Activated T-helper 17 cell treated with anti-CD3 and anti-CD28 coated beads, Interleukin-2, amount 50 U/mL, for 72 hours (primary cell): ENCODE data around the gene IL10. TPM values are rescaled to one million over a fixed set of nuclear protein-coding genes. Genes with fewer than 3 reads are reported as not detected.

Experiments
- ATAC-seq: fragments of 150-1000 bp; cut with Tn5 transposase; replicated peaks from 2 replicates; pipeline ENCODE4 v1.10.0; 2021; ENCODE audit warnings: mild to moderate bottlenecking, moderate library complexity
- H3K27ac Mint-ChIP-seq: one replicate; pipeline ENCODE4 v1.8.0; 2022; ENCODE audit warnings: mixed read lengths
- H3K27me3 Mint-ChIP-seq: one replicate; pipeline ENCODE4 v1.8.0; 2022; ENCODE audit warnings: mixed read lengths
- H3K36me3 Mint-ChIP-seq: one replicate; pipeline ENCODE4 v1.8.0; 2022; ENCODE audit warnings: low read depth, mild to moderate bottlenecking, mixed read lengths
- H3K4me1 Mint-ChIP-seq: one replicate; pipeline ENCODE4 v1.8.0; 2022; ENCODE audit warnings: mixed read lengths
- H3K4me3 Mint-ChIP-seq: one replicate; pipeline ENCODE4 v1.8.0; 2022; ENCODE audit warnings: mild to moderate bottlenecking, mixed read lengths
- H3K9me3 Mint-ChIP-seq: one replicate; pipeline ENCODE4 v1.8.0; 2022; ENCODE audit warnings: mixed read lengths
- total RNA-seq, 2 donors: library from RNA; stranded (reverse); gene quantifications; one replicate each; pipeline ENCODE4 v1.2.3, GENCODE V29; 2022

The IL10 gene
- total RNA-seq = 1 to 10 TPM; 1.8 to 3.2 TPM

GRCh38 chr1:206772243-206772937 is at the start of gene IL10:
Gene IL10, minus strand, starts transcription at chr1:206772494. Its CDS starts 59 bp downstream, at chr1:206772435.
- H3K4me3 Mint-ChIP-seq = peak within 1 kb of the TSS; percentile 40
- no peaks in the 10 kb centered on the region for H3K9me3 Mint-ChIP-seq
- H3K27me3 Mint-ChIP-seq = peaks cover 10% of the 10 kb centered on the region
- no peaks in the 10 kb centered on the region for H3K36me3 Mint-ChIP-seq
- ATAC-seq = no peak
- H3K4me1 Mint-ChIP-seq = peaks cover 43% of the 10 kb centered on the region
- H3K27ac Mint-ChIP-seq = no peak within 1 kb of the TSS

GRCh38 chr1:206821493-206821892 is 49.2 kb upstream of the IL10 start:
- no peaks in the 10 kb centered on the region for H3K27me3 Mint-ChIP-seq
- H3K4me3 Mint-ChIP-seq = no peak overlapping the region
- no peak overlapping the region for H3K27ac Mint-ChIP-seq
- ATAC-seq = no peak
- H3K4me1 Mint-ChIP-seq = peaks cover 20% of the 10 kb centered on the region
- H3K9me3 Mint-ChIP-seq = no peaks in the 10 kb centered on the region
- H3K36me3 Mint-ChIP-seq = no peaks in the 10 kb centered on the region

GRCh38 chr1:206816390-206817287 is 44.3 kb upstream of the IL10 start:
- peaks cover 23% of the 10 kb centered on the region for H3K4me1 Mint-ChIP-seq
- peak overlapping the region; percentile 53 for H3K27ac Mint-ChIP-seq
- peak; percentile 97 for ATAC-seq
- peak overlapping the region; percentile 55 for H3K4me3 Mint-ChIP-seq
- no peaks in the 10 kb centered on the region for H3K36me3 Mint-ChIP-seq
- H3K27me3 Mint-ChIP-seq = no peaks in the 10 kb centered on the region
- no peaks in the 10 kb centered on the region for H3K9me3 Mint-ChIP-seq

- no peak overlapping the region for H3K4me3 Mint-ChIP-seq
- H3K36me3 Mint-ChIP-seq = no peaks in the 10 kb centered on the region
- H3K9me3 Mint-ChIP-seq = no peaks in the 10 kb centered on the region
- ATAC-seq = no peak
- no peak overlapping the region for H3K27ac Mint-ChIP-seq
- no peaks in the 10 kb centered on the region for H3K27me3 Mint-ChIP-seq
- H3K4me1 Mint-ChIP-seq = peaks cover 23% of the 10 kb centered on the region
These were observed 42.5 kb upstream of the IL10 start for GRCh38 chr1:206814716-206815341.

GRCh38 chr1:206812471-206812870 is 40.2 kb upstream of the IL10 start:
- no peak for ATAC-seq
- Mint-ChIP-seq H3K27ac (no peak overlapping the region), H3K4me1 (peaks cover 33% of the 10 kb centered on the region), H3K27me3 (no peaks in the 10 kb centered on the region), H3K36me3 (no peaks in the 10 kb centered on the region), H3K9me3 (no peaks in the 10 kb centered on the region), H3K4me3 (no peak overlapping the region)

- Mint-ChIP-seq H3K9me3 (no peaks in the 10 kb centered on the region), H3K27me3 (no peaks in the 10 kb centered on the region), H3K4me3 (no peak overlapping the region), H3K27ac (no peak overlapping the region), H3K36me3 (no peaks in the 10 kb centered on the region), H3K4me1 (peaks cover 27% of the 10 kb centered on the region)
- ATAC-seq = peak; percentile 63
These were observed 37.3 kb upstream of the IL10 start for GRCh38 chr1:206809504-206810084.

- Mint-ChIP-seq H3K4me3 (no peak overlapping the region), H3K27ac (no peak overlapping the region), H3K36me3 (no peaks in the 10 kb centered on the region), H3K27me3 (no peaks in the 10 kb centered on the region), H3K4me1 (peaks cover 35% of the 10 kb centered on the region), H3K9me3 (no peaks in the 10 kb centered on the region)
- peak; percentile 75 for ATAC-seq
These were observed 36.3 kb upstream of the IL10 start for GRCh38 chr1:206808615-206809014.

GRCh38 chr1:206805357-206805756 is 33.1 kb upstream of the IL10 start:
- ATAC-seq = no peak
- H3K36me3 Mint-ChIP-seq = peaks cover 6% of the 10 kb centered on the region
- no peak overlapping the region for H3K27ac Mint-ChIP-seq
- H3K27me3 Mint-ChIP-seq = no peaks in the 10 kb centered on the region
- H3K9me3 Mint-ChIP-seq = no peaks in the 10 kb centered on the region
- H3K4me3 Mint-ChIP-seq = peak overlapping the region; percentile 38
- peaks cover 59% of the 10 kb centered on the region for H3K4me1 Mint-ChIP-seq

GRCh38 chr1:206804156-206804737 is 32.0 kb upstream of the IL10 start:
- ATAC-seq = no peak
- Mint-ChIP-seq H3K9me3 (no peaks in the 10 kb centered on the region), H3K4me1 (peaks cover 57% of the 10 kb centered on the region), H3K27me3 (no peaks in the 10 kb centered on the region), H3K4me3 (peak overlapping the region; percentile 40), H3K27ac (peak overlapping the region; percentile 87), H3K36me3 (peaks cover 6% of the 10 kb centered on the region)

- H3K9me3 Mint-ChIP-seq = no peaks in the 10 kb centered on the region
- H3K36me3 Mint-ChIP-seq = peaks cover 6% of the 10 kb centered on the region
- no peaks in the 10 kb centered on the region for H3K27me3 Mint-ChIP-seq
- ATAC-seq = peak; percentile 92
- H3K4me1 Mint-ChIP-seq = peaks cover 57% of the 10 kb centered on the region
- H3K27ac Mint-ChIP-seq = peak overlapping the region; percentile 87
- H3K4me3 Mint-ChIP-seq = peak overlapping the region; percentile 40
These were observed 31.0 kb upstream of the IL10 start for GRCh38 chr1:206803221-206803730.

GRCh38 chr1:206802401-206802800 is 30.1 kb upstream of the IL10 start:
- Mint-ChIP-seq H3K4me3 (peak overlapping the region; percentile 40), H3K4me1 (peaks cover 55% of the 10 kb centered on the region), H3K9me3 (no peaks in the 10 kb centered on the region), H3K27me3 (no peaks in the 10 kb centered on the region), H3K36me3 (peaks cover 6% of the 10 kb centered on the region), H3K27ac (peak overlapping the region; percentile 87)
- peak; percentile 5 for ATAC-seq

GRCh38 chr1:206801467-206801866 is 29.2 kb upstream of the IL10 start:
- H3K27ac Mint-ChIP-seq = peak overlapping the region; percentile 50
- H3K27me3 Mint-ChIP-seq = no peaks in the 10 kb centered on the region
- peak overlapping the region; percentile 40 for H3K4me3 Mint-ChIP-seq
- peaks cover 51% of the 10 kb centered on the region for H3K4me1 Mint-ChIP-seq
- H3K9me3 Mint-ChIP-seq = no peaks in the 10 kb centered on the region
- H3K36me3 Mint-ChIP-seq = peaks cover 6% of the 10 kb centered on the region
- no peak for ATAC-seq

GRCh38 chr1:206800891-206801290 is 28.6 kb upstream of the IL10 start:
- H3K4me1 Mint-ChIP-seq = peaks cover 50% of the 10 kb centered on the region
- no peak for ATAC-seq
- no peak overlapping the region for H3K27ac Mint-ChIP-seq
- H3K4me3 Mint-ChIP-seq = peak overlapping the region; percentile 40
- peaks cover 6% of the 10 kb centered on the region for H3K36me3 Mint-ChIP-seq
- H3K27me3 Mint-ChIP-seq = no peaks in the 10 kb centered on the region
- no peaks in the 10 kb centered on the region for H3K9me3 Mint-ChIP-seq

- no peak for ATAC-seq
- Mint-ChIP-seq H3K36me3 (peaks cover 6% of the 10 kb centered on the region), H3K27ac (no peak overlapping the region), H3K9me3 (no peaks in the 10 kb centered on the region), H3K4me3 (no peak overlapping the region), H3K4me1 (peaks cover 52% of the 10 kb centered on the region), H3K27me3 (no peaks in the 10 kb centered on the region)
These were observed 28.1 kb upstream of the IL10 start for GRCh38 chr1:206800411-206800810.
